SU-DHL-6 (cell line): ENCODE results near the gene RPS6KA3.

ENCODE experiments used
- H2AFZ ChIP-seq: fragments of 200-600 bp; sonication (generic); 2 replicates; pipeline ENCODE4 v1.6.1; 2014; ENCODE audit warnings: low read depth, mild to moderate bottlenecking, moderate library complexity, mixed read lengths, antibody characterized with exemption, low read length; ENCODE audit not compliant: severe bottlenecking
- H3F3A ChIP-seq: fragments of 200-600 bp; shearing (Covaris generic); 2 replicates; pipeline ENCODE4 v1.6.0; 2016; ENCODE audit warnings: antibody characterized with exemption, mild to moderate bottlenecking; ENCODE audit not compliant: insufficient read depth
- H3K27ac ChIP-seq: fragments of 200-600 bp; sonication (generic); 2 replicates; pipeline ENCODE4 v1.5.1; 2016; ENCODE audit warnings: low read depth, mild to moderate bottlenecking, low read length, moderate library complexity, mixed read lengths
- H3K27me3 ChIP-seq: fragments of 200-600 bp; sonication (generic), shearing (Covaris generic); 2 replicates; pipeline ENCODE4 v1.6.0; 2014; ENCODE audit warnings: mild to moderate bottlenecking, low read length
- H3K36me3 ChIP-seq: fragments of 200-600 bp; sonication (generic); 2 replicates; pipeline ENCODE4 v1.6.1; 2014; ENCODE audit warnings: mild to moderate bottlenecking, low read length, mixed read lengths
- H3K4me2 ChIP-seq: fragments of 300-600, 200-600 bp; shearing (Covaris generic), sonication (generic); 2 replicates; pipeline ENCODE4 v1.6.0; 2014; ENCODE audit warnings: low read length, low read depth, mild to moderate bottlenecking; ENCODE audit not compliant: poor library complexity, severe bottlenecking
- H3K4me3 ChIP-seq: fragments of 200-600 bp; sonication (generic); 2 replicates; pipeline ENCODE4 v1.5.1; 2014; ENCODE audit warnings: antibody characterized with exemption, low read length, mild to moderate bottlenecking, mixed read lengths; ENCODE audit not compliant: insufficient read depth, poor library complexity, severe bottlenecking
- H3K79me2 ChIP-seq: fragments of 200-600 bp; sonication (generic); 2 replicates; pipeline ENCODE4 v1.6.1; 2014; ENCODE audit warnings: mild to moderate bottlenecking, low read length, moderate library complexity; ENCODE audit not compliant: insufficient read depth
- H3K9ac ChIP-seq: fragments of 200-600 bp; sonication (generic); 2 replicates; pipeline ENCODE4 v1.7.0; 2014; ENCODE audit warnings: mild to moderate bottlenecking, low read length
- H3K9me2 ChIP-seq: fragments of 200-600 bp; sonication (generic); replicated peaks from 2 replicates; pipeline ENCODE4 v1.6.1; 2014; ENCODE audit warnings: low read length; ENCODE audit not compliant: insufficient read depth
- H3K9me3 ChIP-seq: fragments of 200-600 bp; sonication (generic); 2 replicates; pipeline ENCODE4 v1.6.1; 2014; ENCODE audit warnings: low read length, mixed read lengths; ENCODE audit not compliant: insufficient read depth
- H4K20me1 ChIP-seq: fragments of 200-600 bp; sonication (generic); 2 replicates; pipeline ENCODE4 v1.6.1; 2014; ENCODE audit warnings: low read depth, mild to moderate bottlenecking, antibody characterized with exemption, low read length, moderate library complexity, mixed read lengths
- CTCF ChIP-seq: fragments of 200-600 bp; sonication (generic); IDR thresholded peaks from one replicate; pipeline ENCODE4 v1.5.1; 2017; ENCODE audit warnings: antibody characterized with exemption, mild to moderate bottlenecking, low read length, moderate library complexity; ENCODE audit not compliant: insufficient read depth, poor library complexity, severe bottlenecking
- EZH2phosphoT487 ChIP-seq: fragments of 200-600 bp; sonication (generic), shearing (Covaris generic); conservative IDR thresholded peaks from 2 replicates; pipeline ENCODE4 v1.6.1; 2018; ENCODE audit warnings: mild to moderate bottlenecking, antibody characterized with exemption, low read length, moderate library complexity, mixed read lengths

RPS6KA3 gene

GRCh38 chrX:20306668-20307067 is 40.0 kb upstream of the RPS6KA3 start:
- Histone ChIP-seq H3K36me3 (no peaks in the 10 kb centered on the region), H2AFZ (no peak overlapping the region), H3K9ac (no peak overlapping the region), H3K4me3 (no peak overlapping the region), H3K4me2 (no peak overlapping the region), H3K79me2 (no peaks in the 10 kb centered on the region), H4K20me1 (no peaks in the 10 kb centered on the region), H3K9me2 (no peaks in the 10 kb centered on the region), H3F3A (no peaks in the 10 kb centered on the region), H3K9me3 (no peaks in the 10 kb centered on the region), H3K27me3 (no peaks in the 10 kb centered on the region), H3K27ac (no peak overlapping the region)
- TF ChIP-seq EZH2phosphoT487, result no peak
- no peak for TF ChIP-seq CTCF

- no peak overlapping the region for H3K4me2 ChIP-seq
Observed at GRCh38 chrX:20300822-20301221, 34.1 kb upstream of the RPS6KA3 start.

GRCh38 chrX:20294957-20295356 is 28.2 kb upstream of the RPS6KA3 start:
- H3K27ac ChIP-seq, result no peak overlapping the region
- no peaks in the 10 kb centered on the region for H3K79me2 ChIP-seq
- H3K4me3 ChIP-seq, result no peak overlapping the region
- no peaks in the 10 kb centered on the region for H3K9me2 ChIP-seq
- H3K4me2 ChIP-seq, result no peak overlapping the region
- H2AFZ ChIP-seq, result no peak overlapping the region
- H4K20me1 ChIP-seq, result no peaks in the 10 kb centered on the region
- H3F3A ChIP-seq, result no peaks in the 10 kb centered on the region
- no peaks in the 10 kb centered on the region for H3K36me3 ChIP-seq
- no peaks in the 10 kb centered on the region for H3K27me3 ChIP-seq
- no peak overlapping the region for H3K9ac ChIP-seq
- TF ChIP-seq CTCF, result no peak
- H3K9me3 ChIP-seq, result no peaks in the 10 kb centered on the region

More at GRCh38 chrX:20300822-20301221, 34.1 kb upstream of the RPS6KA3 start:
- H3K9ac ChIP-seq, result no peak overlapping the region
- no peak for TF ChIP-seq CTCF
- TF ChIP-seq EZH2phosphoT487, result no peak
- H3K9me2 ChIP-seq, result no peaks in the 10 kb centered on the region
- H3F3A ChIP-seq, result no peaks in the 10 kb centered on the region
- no peak overlapping the region for H3K4me3 ChIP-seq
- no peaks in the 10 kb centered on the region for H3K27me3 ChIP-seq
- no peak overlapping the region for H3K27ac ChIP-seq
- no peak overlapping the region for H2AFZ ChIP-seq
- no peaks in the 10 kb centered on the region for H3K36me3 ChIP-seq
- H3K9me3 ChIP-seq, result no peaks in the 10 kb centered on the region
- no peaks in the 10 kb centered on the region for H3K79me2 ChIP-seq
- no peaks in the 10 kb centered on the region for H4K20me1 ChIP-seq

GRCh38 chrX:20294284-20294683 is 27.6 kb upstream of the RPS6KA3 start:
- Histone ChIP-seq H3K4me2 (no peak overlapping the region), H3K27me3 (no peaks in the 10 kb centered on the region), H3K36me3 (no peaks in the 10 kb centered on the region), H3K4me3 (no peak overlapping the region), H3K9ac (no peak overlapping the region), H3F3A (no peaks in the 10 kb centered on the region), H3K9me2 (no peaks in the 10 kb centered on the region), H2AFZ (no peak overlapping the region), H4K20me1 (no peaks in the 10 kb centered on the region), H3K79me2 (no peaks in the 10 kb centered on the region), H3K27ac (no peak overlapping the region), H3K9me3 (no peaks in the 10 kb centered on the region)
- TF ChIP-seq EZH2phosphoT487 (no peak), CTCF (no peak)
